ENCODE results near the gene STK32B.

STK32B gene

GRCh38 chr4:5128569-5128968, 77.3 kb downstream of the STK32B start:
- ATAC-seq (replicated peaks) (no peak), DNase-seq (no peak)
- Mint-ChIP-seq H3K4me3 (no peak overlapping the region), H3K4me1 (no peaks in the 10 kb centered on the region), H3K27me3 (peaks cover 0 to 17% of the 10 kb centered on the region in 2 donors), H3K9me3 (peaks cover 5 to 6% of the 10 kb centered on the region in 2 donors), H3K36me3 (peaks cover 0 to 3% of the 10 kb centered on the region in 2 donors), H3K27ac (no peak overlapping the region)

GRCh38 chr4:5133201-5133600, 81.9 kb downstream of the STK32B start:
- ATAC-seq (replicated peaks) (no peak), DNase-seq (no peak)
- peaks cover 5 to 6% of the 10 kb centered on the region in 2 donors for H3K9me3 Mint-ChIP-seq
- H3K36me3 Mint-ChIP-seq = peaks cover 0 to 3% of the 10 kb centered on the region in 2 donors
- no peak overlapping the region for H3K4me3 Mint-ChIP-seq
- no peak overlapping the region for H3K27ac Mint-ChIP-seq
- no peaks in the 10 kb centered on the region for H3K4me1 Mint-ChIP-seq
- peaks cover 0 to 11% of the 10 kb centered on the region in 2 donors for H3K27me3 Mint-ChIP-seq

GRCh38 chr4:5133933-5134594, 82.8 kb downstream of the STK32B start:
- peaks cover 0 to 3% of the 10 kb centered on the region in 2 donors for H3K36me3 Mint-ChIP-seq
- H3K27me3 Mint-ChIP-seq = peaks cover 0 to 11% of the 10 kb centered on the region in 2 donors
- H3K9me3 Mint-ChIP-seq = peaks cover 5 to 6% of the 10 kb centered on the region in 2 donors
- ATAC-seq (replicated peaks) (no peak), DNase-seq (no peak)
- H3K4me3 Mint-ChIP-seq = no peak overlapping the region
- no peaks in the 10 kb centered on the region for H3K4me1 Mint-ChIP-seq
- H3K27ac Mint-ChIP-seq = no peak overlapping the region

- Mint-ChIP-seq H3K27me3 (peaks cover 0 to 11% of the 10 kb centered on the region in 2 donors), H3K27ac (no peak overlapping the region), H3K9me3 (peaks cover 5 to 6% of the 10 kb centered on the region in 2 donors), H3K4me1 (no peaks in the 10 kb centered on the region), H3K4me3 (no peak overlapping the region), H3K36me3 (peaks cover 0 to 3% of the 10 kb centered on the region in 2 donors)
- DNase-seq (no peak), ATAC-seq (replicated peaks) (no peak)
Measured at GRCh38 chr4:5134620-5135019, 83.3 kb downstream of the STK32B start.

GRCh38 chr4:5137226-5137625, 85.9 kb downstream of the STK32B start:
- Mint-ChIP-seq H3K36me3 (no peaks in the 10 kb centered on the region), H3K27me3 (no peaks in the 10 kb centered on the region), H3K27ac (no peak overlapping the region), H3K9me3 (no peaks in the 10 kb centered on the region), H3K4me1 (no peaks in the 10 kb centered on the region), H3K4me3 (no peak overlapping the region)
- no peak for ATAC-seq (replicated peaks)
- no peak for DNase-seq

GRCh38 chr4:5137927-5138326, 86.6 kb downstream of the STK32B start:
- no peak for DNase-seq
- no peaks in the 10 kb centered on the region for H3K4me1 Mint-ChIP-seq
- H3K4me3 Mint-ChIP-seq = no peak overlapping the region
- no peaks in the 10 kb centered on the region for H3K9me3 Mint-ChIP-seq
- ATAC-seq (replicated peaks) = no peak
- H3K27ac Mint-ChIP-seq = no peak overlapping the region
- no peaks in the 10 kb centered on the region for H3K27me3 Mint-ChIP-seq
- no peaks in the 10 kb centered on the region for H3K36me3 Mint-ChIP-seq

- Mint-ChIP-seq H3K9me3 (no peaks in the 10 kb centered on the region), H3K27ac (no peak overlapping the region), H3K4me3 (no peak overlapping the region), H3K36me3 (no peaks in the 10 kb centered on the region), H3K27me3 (no peaks in the 10 kb centered on the region), H3K4me1 (no peaks in the 10 kb centered on the region)
- ATAC-seq (replicated peaks) (no peak), DNase-seq (no peak)
Measured at GRCh38 chr4:5138389-5138788, 87.1 kb downstream of the STK32B start.

- Mint-ChIP-seq H3K4me1 (no peaks in the 10 kb centered on the region), H3K27ac (no peak overlapping the region), H3K27me3 (no peaks in the 10 kb centered on the region), H3K4me3 (no peak overlapping the region), H3K36me3 (no peaks in the 10 kb centered on the region), H3K9me3 (no peaks in the 10 kb centered on the region)
- no peak for DNase-seq
- no peak for ATAC-seq (replicated peaks)
Measured at GRCh38 chr4:5139141-5139540, 87.9 kb downstream of the STK32B start.

GRCh38 chr4:5141802-5142201, 90.5 kb downstream of the STK32B start:
- no peaks in the 10 kb centered on the region for H3K27me3 Mint-ChIP-seq
- no peaks in the 10 kb centered on the region for H3K9me3 Mint-ChIP-seq
- ATAC-seq (replicated peaks) (no peak), DNase-seq (no peak)
- no peaks in the 10 kb centered on the region for H3K4me1 Mint-ChIP-seq
- no peak overlapping the region for H3K27ac Mint-ChIP-seq
- H3K4me3 Mint-ChIP-seq = no peak overlapping the region
- H3K36me3 Mint-ChIP-seq = no peaks in the 10 kb centered on the region

- DNase-seq = no peak
- ATAC-seq (replicated peaks) = no peak
- Mint-ChIP-seq H3K9me3 (no peaks in the 10 kb centered on the region), H3K27me3 (no peaks in the 10 kb centered on the region), H3K4me1 (no peaks in the 10 kb centered on the region), H3K4me3 (no peak overlapping the region), H3K36me3 (no peaks in the 10 kb centered on the region), H3K27ac (no peak overlapping the region)
Measured at GRCh38 chr4:5142726-5143125, 91.4 kb downstream of the STK32B start.

GRCh38 chr4:5143306-5143861, 92.1 kb downstream of the STK32B start:
- ATAC-seq (replicated peaks) (no peak), DNase-seq (no peak)
- Mint-ChIP-seq H3K4me1 (no peaks in the 10 kb centered on the region), H3K27ac (no peak overlapping the region), H3K27me3 (no peaks in the 10 kb centered on the region), H3K9me3 (no peaks in the 10 kb centered on the region), H3K4me3 (no peak overlapping the region), H3K36me3 (no peaks in the 10 kb centered on the region)

- H3K4me1 Mint-ChIP-seq = no peaks in the 10 kb centered on the region
- no peak overlapping the region for H3K27ac Mint-ChIP-seq
- DNase-seq (no peak), ATAC-seq (replicated peaks) (no peak)
- no peaks in the 10 kb centered on the region for H3K36me3 Mint-ChIP-seq
- H3K27me3 Mint-ChIP-seq = no peaks in the 10 kb centered on the region
- no peaks in the 10 kb centered on the region for H3K9me3 Mint-ChIP-seq
- no peak overlapping the region for H3K4me3 Mint-ChIP-seq
Measured at GRCh38 chr4:5143940-5144339, 92.7 kb downstream of the STK32B start.

- no peaks in the 10 kb centered on the region for H3K27me3 Mint-ChIP-seq
- DNase-seq (no peak), ATAC-seq (replicated peaks) (no peak)
- H3K27ac Mint-ChIP-seq = no peak overlapping the region
- no peaks in the 10 kb centered on the region for H3K9me3 Mint-ChIP-seq
- H3K4me1 Mint-ChIP-seq = no peaks in the 10 kb centered on the region
- H3K4me3 Mint-ChIP-seq = no peak overlapping the region
- H3K36me3 Mint-ChIP-seq = no peaks in the 10 kb centered on the region
Measured at GRCh38 chr4:5144384-5144783, 93.1 kb downstream of the STK32B start.

- no peak overlapping the region for H3K27ac Mint-ChIP-seq
- no peaks in the 10 kb centered on the region for H3K9me3 Mint-ChIP-seq
- H3K36me3 Mint-ChIP-seq = no peaks in the 10 kb centered on the region
- DNase-seq (no peak), ATAC-seq (replicated peaks) (no peak)
- no peaks in the 10 kb centered on the region for H3K4me1 Mint-ChIP-seq
- no peak overlapping the region for H3K4me3 Mint-ChIP-seq
- H3K27me3 Mint-ChIP-seq = no peaks in the 10 kb centered on the region
Measured at GRCh38 chr4:5146248-5146647, 95.0 kb downstream of the STK32B start.

GRCh38 chr4:5152521-5152920, 101.2 kb downstream of the STK32B start:
- no peak overlapping the region for H3K27ac Mint-ChIP-seq
- no peak overlapping the region for H3K4me3 Mint-ChIP-seq
- H3K9me3 Mint-ChIP-seq = peaks cover 0 to 2% of the 10 kb centered on the region in 2 donors
- peaks cover 0 to 5% of the 10 kb centered on the region in 2 donors for H3K27me3 Mint-ChIP-seq
- no peaks in the 10 kb centered on the region for H3K4me1 Mint-ChIP-seq
- no peak for ATAC-seq (replicated peaks)
- no peak for DNase-seq
- no peaks in the 10 kb centered on the region for H3K36me3 Mint-ChIP-seq

All from stimulated activated naive B cell treated with anti-CD40 and anti-IgM and Interleukin-4, amounts not matched to agents 10 μg/mL and 1 μg/mL and 100 μg/mL, for 72 hours (primary cell).